ENCODE data around the gene LY6G6D.

LY6G6D gene

GRCh38 chr6:31715022-31715958 lies at the start of gene LY6G6D:
LY6G6D (plus strand) TSS chr6:31715348; CDS start chr6:31715356, 8 bp downstream.
- no peaks in the 10 kb centered on the region for H3K27me3 ChIP-seq (ENCODE audit: control insufficient read depth, insufficient read depth, low read length)
- H3K36me3 ChIP-seq (ENCODE audit: control insufficient read depth, insufficient read depth, low read length), result no peaks in the 10 kb centered on the region
- no peak within 1 kb of the TSS for H3K4me3 ChIP-seq (ENCODE audit: low read length)
- no peaks in the 10 kb centered on the region for H3K9me3 ChIP-seq (ENCODE audit: control insufficient read depth, low read length)
- H3K9ac ChIP-seq (ENCODE audit: low read length), result peak within 1 kb of the TSS; percentile 24
- peaks cover 52% of the 10 kb centered on the region for H3K4me1 ChIP-seq (ENCODE audit: control insufficient read depth, insufficient read depth, low read length)

GRCh38 chr6:31665501-31666336 lies 49.4 kb upstream of the LY6G6D start, which contains the start of gene CSNK2B:
CSNK2B (plus strand) TSS chr6:31666080; CDS start chr6:31666832, 752 bp downstream.
- Histone ChIP-seq H3K36me3 (ENCODE audit: control insufficient read depth, insufficient read depth, low read length) (peaks cover 16% of the 10 kb centered on the region), H3K9me3 (ENCODE audit: control insufficient read depth, low read length) (no peaks in the 10 kb centered on the region)

GRCh38 chr6:31666337-31666965 lies 48.7 kb upstream of the LY6G6D start:
- peak overlapping the region; percentile 90 for H3K9ac ChIP-seq (ENCODE audit: low read length)
- no peaks in the 10 kb centered on the region for H3K9me3 ChIP-seq (ENCODE audit: control insufficient read depth, low read length)
- H3K27me3 ChIP-seq (ENCODE audit: control insufficient read depth, insufficient read depth, low read length), result no peaks in the 10 kb centered on the region
- peaks cover 19% of the 10 kb centered on the region for H3K4me1 ChIP-seq (ENCODE audit: control insufficient read depth, insufficient read depth, low read length)
- peak overlapping the region; percentile 90 for H3K4me3 ChIP-seq (ENCODE audit: low read length)
- H3K36me3 ChIP-seq (ENCODE audit: control insufficient read depth, insufficient read depth, low read length), result peaks cover 21% of the 10 kb centered on the region

More at GRCh38 chr6:31665501-31666336, 49.4 kb upstream of the LY6G6D start, which contains the start of gene CSNK2B:
- Histone ChIP-seq H3K4me3 (ENCODE audit: low read length) (peak within 1 kb of the TSS; percentile 90), H3K9ac (ENCODE audit: low read length) (peak within 1 kb of the TSS; percentile 92), H3K27me3 (ENCODE audit: control insufficient read depth, insufficient read depth, low read length) (no peaks in the 10 kb centered on the region), H3K4me1 (ENCODE audit: control insufficient read depth, insufficient read depth, low read length) (peaks cover 24% of the 10 kb centered on the region)

GRCh38 chr6:31669676-31670075 lies 45.5 kb upstream of the LY6G6D start, which contains the start of gene LY6G5B:
LY6G5B (plus strand) TSS chr6:31669976; CDS start chr6:31670951, 975 bp downstream.
- H3K9me3 ChIP-seq (ENCODE audit: control insufficient read depth, low read length), result no peaks in the 10 kb centered on the region
- H3K27me3 ChIP-seq (ENCODE audit: control insufficient read depth, insufficient read depth, low read length), result no peaks in the 10 kb centered on the region
- H3K4me3 ChIP-seq (ENCODE audit: low read length), result no peak within 1 kb of the TSS
- H3K9ac ChIP-seq (ENCODE audit: low read length), result no peak within 1 kb of the TSS
- H3K4me1 ChIP-seq (ENCODE audit: control insufficient read depth, insufficient read depth, low read length), result peaks cover 6% of the 10 kb centered on the region
- peaks cover 28% of the 10 kb centered on the region for H3K36me3 ChIP-seq (ENCODE audit: control insufficient read depth, insufficient read depth, low read length)

- Histone ChIP-seq H3K27me3 (ENCODE audit: control insufficient read depth, insufficient read depth, low read length) (no peaks in the 10 kb centered on the region), H3K9ac (ENCODE audit: low read length) (no peak overlapping the region), H3K36me3 (ENCODE audit: control insufficient read depth, insufficient read depth, low read length) (peaks cover 7% of the 10 kb centered on the region)
Observed at GRCh38 chr6:31676322-31676903, 38.7 kb upstream of the LY6G6D start.

GRCh38 chr6:31676904-31677303 lies 38.2 kb upstream of the LY6G6D start:
- H3K4me3 ChIP-seq (ENCODE audit: low read length), result no peak overlapping the region
- H3K9me3 ChIP-seq (ENCODE audit: control insufficient read depth, low read length), result no peaks in the 10 kb centered on the region
- H3K9ac ChIP-seq (ENCODE audit: low read length), result no peak overlapping the region
- peaks cover 11% of the 10 kb centered on the region for H3K4me1 ChIP-seq (ENCODE audit: control insufficient read depth, insufficient read depth, low read length)
- H3K27me3 ChIP-seq (ENCODE audit: control insufficient read depth, insufficient read depth, low read length), result no peaks in the 10 kb centered on the region
- H3K36me3 ChIP-seq (ENCODE audit: control insufficient read depth, insufficient read depth, low read length), result peaks cover 3% of the 10 kb centered on the region

More at GRCh38 chr6:31676322-31676903, 38.7 kb upstream of the LY6G6D start:
- Histone ChIP-seq H3K4me3 (ENCODE audit: low read length) (no peak overlapping the region), H3K9me3 (ENCODE audit: control insufficient read depth, low read length) (no peaks in the 10 kb centered on the region), H3K4me1 (ENCODE audit: control insufficient read depth, insufficient read depth, low read length) (peaks cover 7% of the 10 kb centered on the region)

- Histone ChIP-seq H3K9me3 (ENCODE audit: control insufficient read depth, low read length) (no peaks in the 10 kb centered on the region), H3K27me3 (ENCODE audit: control insufficient read depth, insufficient read depth, low read length) (no peaks in the 10 kb centered on the region), H3K9ac (ENCODE audit: low read length) (no peak overlapping the region), H3K4me3 (ENCODE audit: low read length) (no peak overlapping the region), H3K36me3 (ENCODE audit: control insufficient read depth, insufficient read depth, low read length) (no peaks in the 10 kb centered on the region), H3K4me1 (ENCODE audit: control insufficient read depth, insufficient read depth, low read length) (peaks cover 11% of the 10 kb centered on the region)
Observed at GRCh38 chr6:31677955-31678354, 37.2 kb upstream of the LY6G6D start.

- no peaks in the 10 kb centered on the region for H3K9me3 ChIP-seq (ENCODE audit: control insufficient read depth, low read length)
- H3K4me3 ChIP-seq (ENCODE audit: low read length), result peak within 1 kb of the TSS; percentile 40
- H3K36me3 ChIP-seq (ENCODE audit: control insufficient read depth, insufficient read depth, low read length), result no peaks in the 10 kb centered on the region
- H3K4me1 ChIP-seq (ENCODE audit: control insufficient read depth, insufficient read depth, low read length), result peaks cover 19% of the 10 kb centered on the region
- H3K27me3 ChIP-seq (ENCODE audit: control insufficient read depth, insufficient read depth, low read length), result no peaks in the 10 kb centered on the region
- peak within 1 kb of the TSS; percentile 71 for H3K9ac ChIP-seq (ENCODE audit: low read length)
Observed at GRCh38 chr6:31680226-31681134, 34.7 kb upstream of the LY6G6D start, which contains the start of gene LY6G5C. LY6G5C (minus strand) TSS chr6:31681067; CDS start chr6:31680373, 694 bp downstream.

- H3K9me3 ChIP-seq (ENCODE audit: control insufficient read depth, low read length), result no peaks in the 10 kb centered on the region
- H3K4me1 ChIP-seq (ENCODE audit: control insufficient read depth, insufficient read depth, low read length), result peaks cover 19% of the 10 kb centered on the region
- peak overlapping the region; percentile 71 for H3K9ac ChIP-seq (ENCODE audit: low read length)
- peaks cover 3% of the 10 kb centered on the region for H3K36me3 ChIP-seq (ENCODE audit: control insufficient read depth, insufficient read depth, low read length)
- no peaks in the 10 kb centered on the region for H3K27me3 ChIP-seq (ENCODE audit: control insufficient read depth, insufficient read depth, low read length)
- peak overlapping the region; percentile 40 for H3K4me3 ChIP-seq (ENCODE audit: low read length)
Observed at GRCh38 chr6:31681135-31681671, 33.9 kb upstream of the LY6G6D start.

GRCh38 chr6:31683591-31683990 lies 31.6 kb upstream of the LY6G6D start:
- H3K4me3 ChIP-seq (ENCODE audit: low read length), result no peak overlapping the region
- H3K9ac ChIP-seq (ENCODE audit: low read length), result peak overlapping the region; percentile 67
- no peaks in the 10 kb centered on the region for H3K9me3 ChIP-seq (ENCODE audit: control insufficient read depth, low read length)
- H3K36me3 ChIP-seq (ENCODE audit: control insufficient read depth, insufficient read depth, low read length), result peaks cover 14% of the 10 kb centered on the region
- no peaks in the 10 kb centered on the region for H3K27me3 ChIP-seq (ENCODE audit: control insufficient read depth, insufficient read depth, low read length)
- H3K4me1 ChIP-seq (ENCODE audit: control insufficient read depth, insufficient read depth, low read length), result peaks cover 19% of the 10 kb centered on the region

Data from mucosa of stomach (tissue), 1 donor.